ENCODE measurements around the gene PSMB7.

- TF ChIP-seq EZH2 (IDR thresholded peaks at IDR 0.05; ENCODE audit: borderline replicate concordance, low read length) (no peak), CTCF (IDR thresholded peaks at IDR 0.05; ENCODE audit: low read length) (no peak)
Observed at GRCh38 chr9:124389146-124389939, 25.9 kb downstream of the PSMB7 start.

All from OCI-LY1 (cell line).